A172 (cell line): Measurements from ENCODE around the gene MSL3B.

ENCODE experiments used
- DNase-seq: peaks from one replicate; pipeline ENCODE4 v3.0.0-alpha.2; 2015; ENCODE audit warnings: low spot score

Gene MSL3B

DNA sequence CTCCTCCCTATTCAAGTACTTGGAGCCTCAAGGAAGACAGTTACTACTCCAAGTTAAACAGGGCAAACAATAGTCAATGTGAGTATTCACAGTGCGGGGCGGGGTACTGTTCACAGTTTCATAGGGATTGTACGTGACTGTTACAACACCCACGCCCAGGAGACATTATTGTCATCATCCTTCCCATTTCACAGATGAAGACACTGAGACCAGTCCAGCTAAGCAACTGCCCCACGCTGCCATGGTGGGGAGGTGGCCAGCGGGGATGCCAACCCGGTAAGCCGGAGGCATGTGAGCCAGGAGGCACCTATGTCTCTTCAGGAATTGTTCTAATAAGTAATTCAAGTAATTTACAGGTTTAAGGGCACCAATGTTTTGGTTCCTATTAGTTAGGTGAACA lies 14.8 kb downstream of the MSL3B start:
- no peak for DNase-seq

DNA sequence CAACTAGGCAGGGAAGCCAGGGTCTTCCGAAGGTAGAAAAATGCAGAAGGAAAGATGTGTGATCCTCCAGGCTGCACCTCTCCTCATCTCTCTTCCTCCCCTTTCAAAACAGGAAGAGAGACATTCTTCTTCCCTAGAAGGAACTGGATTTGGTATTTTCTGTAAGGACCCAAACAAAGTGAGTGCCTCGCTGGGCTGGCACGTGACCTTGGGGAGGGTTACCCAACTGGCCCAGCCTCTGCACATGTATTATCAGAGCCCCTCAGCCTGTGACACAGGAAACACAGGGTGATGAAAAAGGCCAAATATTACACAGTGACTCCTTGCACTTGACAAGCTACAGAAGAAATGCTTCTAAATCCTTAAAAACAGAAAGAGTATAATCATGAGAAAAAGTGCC lies 16.1 kb downstream of the MSL3B start:
- no peak for DNase-seq

DNA sequence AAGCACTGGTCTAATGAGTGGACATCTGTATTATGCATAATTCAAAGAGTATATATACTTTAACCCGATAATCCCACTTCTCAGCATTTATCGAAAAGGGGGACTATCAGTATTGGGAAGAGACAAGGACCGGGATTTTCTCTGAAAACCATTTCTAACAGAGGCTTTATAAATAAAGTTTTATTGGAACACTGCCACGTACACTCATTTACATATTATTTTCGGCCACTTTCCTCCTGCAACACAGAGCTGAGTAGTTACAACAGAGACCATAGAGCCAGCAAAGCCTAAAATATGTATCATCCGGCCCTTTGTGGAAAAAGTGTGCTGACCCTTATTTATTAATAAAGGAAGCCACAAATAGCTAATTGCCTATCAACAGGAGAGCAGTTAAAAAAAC lies 17.0 kb downstream of the MSL3B start:
- no peak for DNase-seq

DNA sequence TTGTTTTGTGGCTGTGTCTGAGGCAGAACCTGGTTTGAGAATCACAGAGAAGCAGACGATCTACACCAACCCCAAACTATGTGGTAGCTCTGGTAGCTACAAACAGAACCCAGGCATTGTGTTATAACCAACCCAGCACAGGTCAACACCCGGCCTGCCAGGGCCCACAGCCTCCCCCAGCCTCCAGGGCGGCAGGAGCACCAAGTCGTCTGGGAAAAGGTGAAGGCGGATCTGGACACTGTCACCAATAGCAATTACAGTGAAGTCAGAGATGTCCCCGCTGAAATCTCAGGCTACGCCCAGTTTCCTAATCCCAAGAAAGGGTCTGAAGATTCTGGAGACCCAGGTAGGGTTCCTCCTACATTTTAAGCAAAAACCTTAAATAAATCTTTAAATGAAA lies 17.4 kb downstream of the MSL3B start:
- no peak for DNase-seq

DNA sequence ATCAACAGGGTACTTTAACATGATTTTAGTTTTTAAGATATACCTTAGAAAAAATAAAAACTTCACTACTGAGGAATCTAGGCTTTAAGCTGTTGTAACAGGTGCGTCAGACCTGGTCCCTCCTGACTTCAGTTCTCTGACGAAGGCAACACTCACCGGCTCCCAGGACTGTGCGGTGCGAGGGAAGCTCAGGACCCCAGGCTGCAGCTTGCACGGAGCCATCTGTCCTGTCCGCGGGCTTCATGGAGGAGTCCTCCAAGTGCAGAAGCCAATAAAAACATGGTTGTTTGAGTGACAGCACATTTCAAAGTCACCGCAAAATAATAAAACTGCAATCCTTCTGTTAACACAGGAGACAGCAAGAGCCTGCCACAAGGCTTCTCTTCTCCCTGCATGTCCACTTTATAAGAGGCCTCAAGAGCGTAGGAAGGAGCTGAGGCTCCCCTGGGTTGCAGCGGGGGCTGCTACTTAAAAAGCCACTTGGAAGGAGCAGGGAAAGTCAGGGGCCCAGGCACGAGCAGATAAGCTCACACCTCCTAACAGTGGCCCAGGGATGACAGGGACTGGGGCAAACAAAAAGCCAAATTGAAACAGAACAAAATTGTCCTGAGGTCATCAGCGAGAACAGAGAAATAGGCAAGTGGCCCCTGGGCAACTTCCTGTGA lies 18.4 kb downstream of the MSL3B start:
- no peak for DNase-seq

DNA sequence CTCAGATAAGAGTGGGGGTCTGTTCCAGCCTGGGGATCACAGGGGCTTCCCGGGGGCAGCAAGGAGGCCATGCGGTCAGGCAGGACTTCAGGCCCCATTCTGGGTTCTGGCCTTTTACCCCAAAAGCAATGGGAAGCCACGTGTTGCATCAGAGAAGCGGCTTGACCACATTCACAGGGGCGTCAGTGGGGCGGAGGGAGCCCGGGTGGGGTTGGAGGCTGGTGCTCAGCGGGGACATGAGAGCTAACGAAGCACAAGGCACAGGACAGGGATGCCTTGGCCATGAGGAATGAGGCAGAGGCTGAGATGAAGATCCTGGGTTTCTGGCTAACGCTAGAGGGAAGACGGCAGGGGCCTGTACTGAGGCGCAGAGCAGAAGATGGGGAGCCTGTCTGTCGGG lies 19.9 kb downstream of the MSL3B start:
- DNase-seq: no peak

DNA sequence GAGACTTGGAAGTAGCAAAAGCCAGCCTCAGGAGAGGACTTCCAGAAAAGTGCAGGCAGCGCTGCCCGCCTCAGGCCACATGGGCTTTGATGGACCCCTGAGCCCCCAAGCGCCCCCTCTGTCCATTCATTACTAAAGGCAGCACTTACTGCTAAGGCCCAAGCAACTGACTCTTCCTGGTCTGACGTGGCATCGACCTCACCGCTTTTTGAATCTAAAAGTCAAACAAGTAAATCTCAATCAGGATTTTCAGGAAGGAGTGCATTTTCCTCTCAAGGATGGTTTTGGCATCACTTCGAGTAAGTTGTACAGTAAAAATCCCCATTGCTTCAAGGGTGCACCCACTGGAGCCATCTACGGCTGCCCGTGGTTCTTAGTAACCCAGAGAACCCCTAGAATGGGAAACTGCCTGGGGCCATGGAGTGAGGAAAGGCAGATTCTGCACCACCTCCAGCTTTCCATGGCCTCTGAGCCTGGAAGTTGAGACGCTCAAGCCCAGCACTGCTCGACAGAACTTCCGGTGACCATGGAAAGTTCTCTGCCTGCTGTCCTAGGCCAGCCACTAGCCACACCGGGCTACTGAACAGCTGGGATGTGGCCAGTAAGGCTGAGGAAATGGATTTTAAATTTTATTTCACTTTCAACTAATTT lies 20.8 kb downstream of the MSL3B start:
- no peak for DNase-seq

DNA sequence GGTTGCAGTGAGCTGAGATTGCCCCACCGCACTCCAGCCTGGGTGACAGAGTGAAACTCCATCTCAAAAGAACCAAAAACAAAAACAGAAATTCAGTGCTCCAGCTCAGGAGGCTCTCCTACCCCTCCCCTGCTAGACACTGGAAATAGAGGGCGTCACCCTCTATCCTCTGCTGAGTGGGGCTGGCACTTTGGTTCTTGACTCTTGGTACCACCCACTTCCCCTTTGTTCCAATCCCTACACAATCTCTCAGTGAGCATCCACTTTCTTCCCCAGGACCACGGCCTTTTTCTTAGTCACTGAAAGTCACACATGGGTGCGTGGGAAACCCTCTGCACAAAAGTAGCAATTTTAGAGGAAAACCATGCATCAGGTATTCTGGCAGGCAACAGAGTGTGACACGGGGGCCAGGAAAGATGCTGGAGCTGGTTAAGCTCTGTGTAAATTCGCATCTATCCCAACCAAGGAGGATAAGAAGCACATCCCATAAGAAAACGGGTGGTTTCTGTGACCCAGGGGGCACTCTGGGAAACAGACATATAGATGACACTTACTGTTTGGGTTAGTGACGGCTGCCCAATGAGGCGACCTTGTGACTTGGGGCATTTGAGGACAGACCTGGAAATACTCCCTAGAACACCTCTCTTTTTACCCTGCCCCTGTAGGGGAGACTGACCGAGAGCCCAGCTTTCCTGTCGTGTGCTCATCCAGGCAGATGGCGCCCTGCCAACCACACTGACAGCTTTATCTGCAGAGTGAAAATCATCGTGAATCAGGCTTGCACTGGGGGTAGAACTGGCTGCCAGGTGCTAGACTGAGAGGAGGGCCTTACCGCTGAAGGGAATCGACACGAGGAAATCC lies 21.6 kb downstream of the MSL3B start:
- DNase-seq: no peak

DNA sequence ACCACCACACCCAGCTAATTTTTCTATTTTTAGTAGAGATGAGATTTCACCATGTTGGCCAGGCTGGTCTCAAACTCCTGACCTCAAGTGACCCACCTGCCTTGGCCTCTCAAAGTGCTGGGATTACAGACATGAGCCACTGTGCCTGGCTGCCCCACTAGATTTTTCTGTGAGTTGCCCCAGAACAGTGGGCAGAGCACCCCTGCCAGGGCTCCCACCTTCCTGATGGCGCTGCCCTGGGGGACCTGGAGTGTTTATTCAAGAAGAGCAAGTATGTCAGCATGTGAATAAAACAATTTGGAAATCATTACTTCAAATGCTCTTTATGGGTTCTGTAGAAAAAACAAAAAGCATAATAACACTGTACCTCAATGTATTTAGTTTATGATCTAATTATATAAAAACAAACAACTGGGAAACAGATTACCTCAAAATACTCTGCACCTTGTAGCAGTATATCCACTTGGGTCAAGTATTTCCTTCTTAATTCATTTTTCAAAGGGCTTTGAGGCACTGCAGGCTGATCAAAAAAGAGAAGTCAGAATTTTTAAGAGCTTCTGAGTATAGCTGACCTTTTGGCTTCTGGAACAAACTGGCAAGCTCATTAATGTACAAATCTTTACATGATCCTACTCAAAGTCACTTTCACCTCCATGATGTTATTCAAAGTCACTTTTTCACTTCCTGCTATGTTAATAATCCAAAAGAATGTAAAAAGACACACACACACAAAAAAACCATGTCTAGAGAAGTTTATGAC lies 22.7 kb downstream of the MSL3B start:
- DNase-seq: no peak

DNA sequence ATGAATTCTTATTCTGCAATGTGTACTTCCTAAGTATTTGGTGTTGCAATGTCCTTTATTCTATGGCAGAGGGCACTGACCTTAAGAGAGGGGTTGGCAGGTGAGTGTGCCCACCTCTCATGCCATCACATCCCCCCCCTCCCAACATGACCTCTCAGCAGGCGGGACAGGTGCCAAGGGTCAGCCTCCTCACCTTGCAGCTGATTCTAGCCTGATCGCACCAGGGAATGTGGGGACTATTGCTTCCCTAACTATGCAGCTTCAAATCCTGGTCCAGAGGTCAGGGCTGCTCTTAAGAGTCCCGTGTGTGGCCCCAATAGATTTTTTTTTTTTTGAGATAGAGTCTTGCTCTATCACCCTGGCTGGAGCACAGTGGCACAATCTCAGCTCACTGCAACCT lies 23.4 kb downstream of the MSL3B start:
- DNase-seq: no peak

DNA sequence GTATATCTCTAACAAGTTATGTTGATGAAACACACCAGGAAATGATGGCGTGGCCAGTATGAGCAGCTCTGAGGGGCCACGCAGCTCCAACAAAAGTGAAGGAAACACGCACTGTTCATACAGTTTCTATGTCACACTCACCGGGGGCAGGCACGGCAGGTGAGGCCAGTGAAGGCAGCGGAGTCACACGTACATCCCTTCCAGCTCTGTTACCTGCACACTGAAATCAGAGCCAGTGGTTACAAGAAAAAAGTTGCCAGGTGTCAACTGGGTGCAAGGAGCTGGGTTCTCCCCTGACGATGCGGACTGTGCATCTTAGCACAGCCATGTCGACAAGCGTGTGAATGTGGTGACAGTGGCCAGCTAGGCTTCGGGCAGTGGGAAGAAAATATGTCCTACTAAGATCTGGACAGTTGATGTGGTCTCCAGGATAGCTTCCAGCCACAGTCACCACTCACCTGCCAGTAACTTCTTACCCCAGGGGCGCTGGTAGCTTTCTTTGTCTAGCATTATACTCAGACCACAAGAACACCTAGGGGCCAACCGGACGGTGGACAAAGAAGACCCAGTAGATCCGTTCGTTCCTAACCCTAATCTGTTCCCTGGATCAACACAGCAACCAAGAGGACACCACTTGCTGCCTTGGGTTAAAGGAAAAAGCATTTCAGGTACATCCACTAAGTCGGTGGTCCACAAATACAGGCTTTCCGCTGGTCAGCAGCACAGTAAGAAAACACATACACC lies 23.9 kb downstream of the MSL3B start:
- DNase-seq: no peak

DNA sequence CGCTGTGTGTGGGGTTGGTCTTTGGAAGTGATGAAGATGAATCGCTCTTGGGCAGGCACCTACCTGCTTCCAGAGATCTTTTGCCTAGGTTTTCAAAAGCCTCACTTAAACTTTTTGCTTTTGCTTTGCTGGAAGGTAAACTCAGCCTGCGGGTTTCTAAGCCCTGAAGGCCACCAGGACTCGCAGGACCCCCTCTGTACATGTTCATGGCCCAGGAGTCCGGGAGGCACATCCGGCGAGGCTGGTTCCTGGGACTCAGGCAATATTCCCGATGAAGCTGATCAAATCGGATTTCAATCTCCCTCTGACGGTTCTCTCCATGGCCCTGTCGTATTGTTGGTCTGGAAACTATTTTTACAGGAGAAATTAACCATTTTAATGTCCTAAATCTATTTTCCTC lies 27.0 kb downstream of the MSL3B start:
- no peak for DNase-seq

DNA sequence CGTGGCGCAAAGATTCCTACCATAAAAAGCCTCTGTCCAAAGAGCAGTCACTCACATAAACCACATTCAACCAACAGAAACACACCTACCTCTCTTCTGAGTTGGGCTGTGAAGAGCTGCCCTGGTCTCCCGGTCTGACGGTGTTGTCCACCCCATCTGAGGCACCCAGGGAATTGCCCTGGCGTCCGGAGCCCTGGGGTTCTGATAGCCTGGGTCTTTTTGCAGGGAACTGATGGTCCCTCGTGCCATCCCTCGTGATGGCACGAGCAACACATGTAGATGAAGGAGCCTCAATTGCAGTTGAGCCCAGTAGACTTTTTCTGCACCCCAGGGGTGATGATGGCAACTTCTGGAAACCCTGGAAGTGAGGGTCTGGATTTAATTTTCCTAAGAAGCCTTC lies 27.7 kb downstream of the MSL3B start:
- no peak for DNase-seq

DNA sequence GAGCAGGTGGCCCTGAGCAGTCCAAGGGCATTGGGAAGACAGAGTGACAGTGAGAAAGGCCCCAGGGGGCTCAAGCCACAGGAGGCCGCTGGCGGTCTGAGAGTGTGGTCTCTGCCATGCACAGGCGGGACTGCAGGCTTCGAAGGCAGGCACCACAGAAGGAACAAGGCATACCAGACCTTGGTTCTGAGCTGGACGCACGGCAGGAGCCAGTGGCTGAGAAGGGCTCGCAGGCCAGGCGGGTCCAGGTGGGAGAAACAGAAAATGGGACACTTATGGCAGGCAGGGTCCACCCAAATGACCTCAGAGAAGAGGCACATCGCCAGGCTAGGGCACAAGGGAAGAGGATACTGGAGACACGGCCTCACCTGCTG lies 28.8 kb downstream of the MSL3B start:
- no peak for DNase-seq

DNA sequence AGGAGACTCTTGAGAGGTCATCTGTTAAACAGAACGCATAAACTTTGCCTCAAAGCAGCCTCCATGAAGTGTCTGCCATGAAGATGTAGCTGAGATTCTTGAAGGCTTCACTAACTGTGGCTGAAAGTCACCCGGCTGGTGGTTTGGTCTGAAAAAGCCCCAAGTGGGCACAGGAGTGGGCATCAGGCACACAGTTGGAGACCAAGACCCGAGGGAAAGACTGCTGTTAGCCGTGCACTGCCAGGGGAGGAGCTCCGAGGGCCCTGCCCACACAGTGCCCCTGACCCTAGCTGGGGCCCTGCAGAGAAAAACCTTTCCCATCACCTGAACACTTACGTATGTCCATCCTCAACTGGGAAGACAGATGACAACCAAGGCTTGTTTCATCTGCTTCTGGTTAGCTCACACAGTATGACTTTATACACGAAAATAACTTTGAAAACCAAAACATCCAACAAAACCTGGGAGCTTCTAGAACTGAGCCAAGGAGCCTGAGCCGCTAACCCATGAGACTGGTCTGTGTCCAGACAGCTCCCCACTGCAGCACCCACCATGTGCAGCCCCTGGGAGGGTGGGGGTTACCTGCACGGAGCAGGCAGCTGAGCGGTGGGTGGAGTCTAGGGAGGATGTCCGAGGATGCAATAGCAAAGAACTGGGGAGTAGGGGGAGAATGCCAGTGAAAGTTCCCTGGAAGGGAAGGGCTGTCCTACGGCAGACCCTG lies 29.3 kb downstream of the MSL3B start:
- no peak for DNase-seq

DNA sequence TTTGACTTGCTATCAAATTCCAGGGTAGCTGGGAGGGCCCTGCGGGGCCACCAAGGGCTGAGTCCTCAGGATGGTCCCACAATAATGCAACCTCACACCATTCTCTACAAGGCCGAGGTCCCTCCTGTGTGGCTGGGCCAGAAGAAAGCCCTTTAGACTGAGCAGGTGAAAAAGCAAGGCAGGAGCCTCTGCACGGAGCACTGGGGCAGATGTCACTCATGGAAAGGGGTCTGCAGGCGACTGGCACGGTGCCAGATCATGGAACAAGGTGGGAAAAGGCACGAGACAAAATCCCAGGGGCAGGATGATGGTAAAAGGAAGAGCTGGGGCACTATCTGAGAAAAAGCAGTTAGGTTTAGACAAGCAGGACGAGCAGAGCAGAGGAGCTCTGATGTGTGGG lies 29.9 kb downstream of the MSL3B start:
- DNase-seq: no peak

DNA sequence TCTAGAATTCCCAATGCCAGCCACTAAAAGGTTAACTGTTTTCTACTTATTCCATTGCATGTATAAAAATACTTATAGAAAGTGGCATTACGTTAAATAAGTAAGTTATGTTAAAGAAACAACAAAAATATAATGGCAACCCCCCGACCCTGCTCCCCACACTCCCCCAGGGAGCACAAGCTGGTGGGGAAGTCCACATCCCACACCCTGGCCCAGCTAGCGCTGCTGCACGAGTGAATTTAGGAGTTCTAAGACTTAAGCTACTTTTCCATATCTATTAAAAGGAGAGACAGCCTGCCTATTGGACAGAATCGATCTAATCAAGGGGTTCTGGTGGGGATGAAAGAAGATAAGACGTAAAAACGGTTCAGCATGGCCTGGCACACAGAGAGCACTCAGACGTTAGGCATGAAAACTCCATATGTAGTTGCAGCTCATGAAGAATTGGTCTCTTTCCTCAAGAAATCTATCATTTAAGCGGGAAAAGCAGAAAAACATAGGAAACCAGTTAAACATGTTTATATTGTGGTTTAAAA lies 30.4 kb downstream of the MSL3B start:
- no peak for DNase-seq

DNA sequence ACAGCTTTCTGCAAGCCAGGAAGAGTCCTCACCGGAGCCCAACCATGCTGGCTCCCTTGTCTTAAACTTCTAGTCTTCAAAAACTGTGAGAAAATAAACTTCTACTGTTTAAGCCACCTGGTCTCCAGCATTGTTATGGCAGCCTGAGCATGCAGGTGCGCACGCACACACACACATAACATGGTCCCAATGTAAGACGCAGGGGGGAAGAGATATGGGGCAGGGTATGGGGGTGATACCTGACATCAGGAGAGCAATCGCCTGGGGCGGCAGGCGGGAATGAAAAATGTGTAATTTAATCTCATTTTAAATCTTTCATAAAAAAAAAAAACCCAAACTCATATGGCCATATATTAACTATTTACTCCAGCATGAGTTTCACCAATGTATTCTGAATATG lies 31.8 kb downstream of the MSL3B start:
- no peak for DNase-seq

DNA sequence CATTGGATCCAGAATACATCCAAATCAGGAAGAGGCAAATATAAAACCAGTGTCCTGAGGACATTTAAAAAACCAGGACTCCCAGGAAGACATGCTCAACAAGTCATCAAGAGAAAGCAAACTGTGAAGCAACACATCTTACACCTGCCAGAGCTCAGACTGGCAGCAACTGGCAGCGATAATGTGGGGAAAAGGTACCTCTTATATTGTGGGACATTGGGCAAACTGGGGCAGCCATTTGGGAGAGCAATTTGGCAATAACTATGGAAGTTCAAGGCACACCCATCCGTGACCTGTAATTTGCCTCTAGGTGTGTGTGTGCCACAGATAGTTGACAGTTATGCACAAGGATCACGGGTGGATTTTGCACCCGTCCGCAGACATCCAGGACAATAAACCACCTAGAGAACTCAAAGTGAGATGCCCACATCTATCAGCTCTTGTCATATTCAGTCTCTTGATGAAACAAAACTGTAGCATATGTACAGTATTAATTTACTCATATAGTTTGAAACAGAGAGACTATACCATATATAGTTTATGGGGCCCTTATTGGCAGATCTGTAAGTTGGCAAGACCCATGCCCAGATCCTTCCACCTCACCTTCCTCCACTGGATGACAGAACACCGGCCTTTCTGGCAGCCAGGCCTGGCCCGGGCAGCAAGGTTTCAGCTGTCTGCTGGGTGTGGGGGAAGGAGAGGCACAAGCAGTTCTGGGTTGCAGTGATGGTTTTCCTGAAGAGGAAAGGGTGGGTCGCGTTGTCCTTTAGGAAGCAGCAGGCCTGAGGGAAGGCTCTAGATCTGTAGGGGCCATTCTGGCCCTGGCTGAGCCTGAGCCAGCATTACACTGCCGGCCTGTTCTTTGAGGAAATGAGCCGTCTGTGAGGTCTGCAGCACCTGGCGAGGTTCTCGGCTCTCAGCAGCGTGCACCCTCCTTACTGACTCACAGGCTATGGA lies 32.7 kb downstream of the MSL3B start:
- no peak for DNase-seq

DNA sequence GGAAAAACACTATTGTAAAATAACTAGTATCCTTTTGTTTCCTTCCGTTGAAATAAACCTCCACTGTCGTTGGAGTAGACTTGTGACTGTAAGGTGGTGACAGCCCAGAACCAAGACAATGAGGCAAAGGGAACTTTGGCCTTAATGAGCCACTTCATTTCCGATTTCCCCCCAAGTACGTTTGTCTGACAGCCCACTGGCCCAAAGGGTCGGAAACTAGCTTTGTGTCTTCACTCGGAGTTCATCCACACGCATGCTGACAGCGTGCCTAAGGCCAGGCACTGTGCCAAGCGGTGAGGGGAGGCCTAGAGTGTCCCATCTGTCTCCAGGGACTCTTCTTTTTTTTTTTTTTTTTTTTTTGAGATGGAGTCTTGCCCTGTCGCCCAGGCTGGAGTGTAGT lies 34.8 kb downstream of the MSL3B start:
- no peak for DNase-seq
